ENCODE results near the gene NPIPA8.
"Not testable (repeated sequence)": the region's sequence is repeated elsewhere in the genome, so short reads cannot be mapped to it uniquely, and the experiment has no call there.

NPIPA8 gene

DNA sequence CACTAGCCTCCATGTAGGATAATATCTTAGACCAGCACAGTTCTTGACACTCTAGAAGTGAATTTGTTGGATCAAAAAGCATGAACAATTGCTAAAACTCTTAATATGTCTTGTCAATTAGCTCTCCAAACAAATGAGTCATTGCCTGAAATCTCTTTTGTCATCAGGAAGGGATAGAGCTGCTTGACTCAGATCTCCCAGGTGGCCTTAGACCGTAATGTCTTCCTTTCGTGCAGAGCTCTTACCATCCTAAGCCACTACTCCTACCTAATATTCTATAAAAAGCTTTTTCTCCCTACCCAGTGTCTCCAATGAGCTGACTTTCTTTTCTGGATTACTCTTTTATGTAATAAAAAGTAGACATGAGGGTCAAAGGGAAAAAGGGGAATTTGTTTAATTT is 66.4 kb downstream of the NPIPA8 start:
- not testable (repeated sequence) for DNase-seq
